Colonic mucosa (tissue), 4 donors: ENCODE data around the gene OST4. TPM values are rescaled to one million over a fixed set of nuclear protein-coding genes. Genes with fewer than 3 reads are reported as not detected.

ENCODE experiments used
- DNase-seq: peaks from one replicate; pipeline ENCODE4 v3.0.0-alpha.2; 2020
- H3K27ac ChIP-seq: fragments of 200-600 bp; one replicate; pipeline ENCODE4 v1.8.0; 2021
- H3K27me3 ChIP-seq: fragments of 200-600 bp; one replicate; pipeline ENCODE4 v1.8.0; 2021
- H3K36me3 ChIP-seq: fragments of 200-600 bp; one replicate; pipeline ENCODE4 v1.8.0; 2021
- H3K4me1 ChIP-seq: fragments of 200-600 bp; one replicate; pipeline ENCODE4 v1.8.0; 2021; ENCODE audit warnings: mild to moderate bottlenecking
- H3K4me3 ChIP-seq: fragments of 200-600 bp; one replicate; pipeline ENCODE4 v1.8.0; 2021
- H3K9ac ChIP-seq, 2 donors: one replicate each; pipeline ENCODE4 v1.7.0; 2013; ENCODE audit warnings: control low read depth in 2 of 2, low read depth in 2 of 2, low read length in 2 of 2
- H3K9me3 ChIP-seq: fragments of 200-600 bp; one replicate; pipeline ENCODE4 v1.8.0; 2021
- CTCF ChIP-seq: fragments of 200-600 bp; IDR thresholded peaks from one replicate; pipeline ENCODE4 v1.8.0; 2022; ENCODE audit warnings: antibody characterized with exemption, mild to moderate bottlenecking
- intact Hi-C: fragments of 100-400 bp; cut with DNase I; formaldehyde crosslinking; loops from one replicate; pipeline ENCODE4 v1.14.1; 2022
- total RNA-seq, 2 donors: library from RNA; stranded (reverse); fragmentation: NEBNext Ultra II Directional in 1 of 2; extraction: Animal tissue kit (Norgen Biotek cat#: 25700) in 1 of 2; gene quantifications; one replicate each; pipeline ENCODE4 v1.2.1, GENCODE V29; 2021
- donor health status: healthy.
- donor health status: DM: no; HTN: no; CAD: no.
- donor health status: DM: no; HTN: no; CAD: no.

OST4 gene
- total RNA-seq, 2 donors from 2014 or later, result 272 to 331 TPM

- no peaks in the 10 kb centered on the region for H3K9me3 ChIP-seq
- no peaks in the 10 kb centered on the region for H3K4me1 ChIP-seq
- intact Hi-C loops, result no loop called here
- no peak for DNase-seq
- H3K4me3 ChIP-seq, result no peak overlapping the region
- no peaks in the 10 kb centered on the region for H3K27me3 ChIP-seq
- TF ChIP-seq CTCF, result no peak
- H3K36me3 ChIP-seq, result no peaks in the 10 kb centered on the region
- no peak overlapping the region for H3K9ac ChIP-seq
- no peak overlapping the region for H3K27ac ChIP-seq
Measured at GRCh38 chr2:27059141-27059820, 12.2 kb downstream of the OST4 start.

- intact Hi-C loops, result no loop called here
- Histone ChIP-seq H3K27ac (no peak overlapping the region), H3K36me3 (no peaks in the 10 kb centered on the region), H3K4me3 (no peak overlapping the region), H3K9me3 (no peaks in the 10 kb centered on the region), H3K4me1 (no peaks in the 10 kb centered on the region), H3K27me3 (no peaks in the 10 kb centered on the region), H3K9ac (no peak overlapping the region)
- no peak for DNase-seq
- no peak for TF ChIP-seq CTCF
Measured at GRCh38 chr2:27058210-27058609, 13.2 kb downstream of the OST4 start.

GRCh38 chr2:27057184-27057583 is 14.3 kb downstream of the OST4 start:
- Histone ChIP-seq H3K9ac (no peak overlapping the region), H3K9me3 (no peaks in the 10 kb centered on the region), H3K27ac (no peak overlapping the region), H3K27me3 (no peaks in the 10 kb centered on the region), H3K4me3 (no peak overlapping the region), H3K36me3 (no peaks in the 10 kb centered on the region), H3K4me1 (peaks cover 4% of the 10 kb centered on the region)
- no peak for DNase-seq
- no peak for TF ChIP-seq CTCF
- intact Hi-C loops, result no loop called here

GRCh38 chr2:27054721-27055120 is 16.7 kb downstream of the OST4 start:
- H3K27ac ChIP-seq, result no peak overlapping the region
- intact Hi-C loops, result no loop called here
- no peak for TF ChIP-seq CTCF
- no peaks in the 10 kb centered on the region for H3K36me3 ChIP-seq
- H3K9ac ChIP-seq, result no peak overlapping the region
- no peak for DNase-seq
- peaks cover 7% of the 10 kb centered on the region for H3K4me1 ChIP-seq
- H3K9me3 ChIP-seq, result no peaks in the 10 kb centered on the region
- H3K27me3 ChIP-seq, result no peaks in the 10 kb centered on the region
- H3K4me3 ChIP-seq, result no peak overlapping the region

GRCh38 chr2:27053776-27054175 is 17.7 kb downstream of the OST4 start:
- no peak overlapping the region for H3K9ac ChIP-seq
- intact Hi-C loops, result no loop called here
- no peaks in the 10 kb centered on the region for H3K36me3 ChIP-seq
- no peak overlapping the region for H3K27ac ChIP-seq
- H3K4me1 ChIP-seq, result peaks cover 7% of the 10 kb centered on the region
- no peak for DNase-seq
- H3K27me3 ChIP-seq, result no peaks in the 10 kb centered on the region
- TF ChIP-seq CTCF, result no peak
- H3K4me3 ChIP-seq, result no peak overlapping the region
- no peaks in the 10 kb centered on the region for H3K9me3 ChIP-seq
